ENCODE results near the gene UBAC1.

UBAC1 gene

DNA sequence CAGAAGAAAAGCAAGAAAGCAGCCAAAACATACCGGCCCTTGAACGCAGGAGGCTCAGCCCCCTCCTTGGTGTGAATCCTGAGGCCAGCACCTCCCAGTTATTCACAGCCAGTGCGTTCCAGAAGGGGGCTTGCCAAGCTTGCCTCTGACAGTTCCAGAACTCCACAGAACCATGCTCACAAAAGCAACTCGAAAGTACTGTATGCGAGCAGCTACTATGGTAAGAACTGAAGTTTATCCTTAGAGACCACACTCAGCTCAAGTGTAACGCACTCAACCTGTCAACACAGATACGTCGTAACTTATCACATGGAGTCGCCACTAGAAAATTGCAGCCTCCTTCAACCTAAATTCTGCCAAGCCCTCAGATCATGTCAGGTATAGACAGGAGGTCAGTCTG lies 1.4 kb downstream of the UBAC1 start:
- DNase-seq (ENCODE audit: low read depth): no peak
- TF ChIP-seq, protein P1, sequence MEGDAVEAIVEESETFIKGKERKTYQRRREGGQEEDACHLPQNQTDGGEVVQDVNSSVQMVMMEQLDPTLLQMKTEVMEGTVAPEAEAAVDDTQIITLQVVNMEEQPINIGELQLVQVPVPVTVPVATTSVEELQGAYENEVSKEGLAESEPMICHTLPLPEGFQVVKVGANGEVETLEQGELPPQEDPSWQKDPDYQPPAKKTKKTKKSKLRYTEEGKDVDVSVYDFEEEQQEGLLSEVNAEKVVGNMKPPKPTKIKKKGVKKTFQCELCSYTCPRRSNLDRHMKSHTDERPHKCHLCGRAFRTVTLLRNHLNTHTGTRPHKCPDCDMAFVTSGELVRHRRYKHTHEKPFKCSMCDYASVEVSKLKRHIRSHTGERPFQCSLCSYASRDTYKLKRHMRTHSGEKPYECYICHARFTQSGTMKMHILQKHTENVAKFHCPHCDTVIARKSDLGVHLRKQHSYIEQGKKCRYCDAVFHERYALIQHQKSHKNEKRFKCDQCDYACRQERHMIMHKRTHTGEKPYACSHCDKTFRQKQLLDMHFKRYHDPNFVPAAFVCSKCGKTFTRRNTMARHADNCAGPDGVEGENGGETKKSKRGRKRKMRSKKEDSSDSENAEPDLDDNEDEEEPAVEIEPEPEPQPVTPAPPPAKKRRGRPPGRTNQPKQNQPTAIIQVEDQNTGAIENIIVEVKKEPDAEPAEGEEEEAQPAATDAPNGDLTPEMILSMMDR (IDR thresholded peaks at IDR 0.05; ENCODE audit: low read depth, low read length, missing control alignments): no peak

DNA sequence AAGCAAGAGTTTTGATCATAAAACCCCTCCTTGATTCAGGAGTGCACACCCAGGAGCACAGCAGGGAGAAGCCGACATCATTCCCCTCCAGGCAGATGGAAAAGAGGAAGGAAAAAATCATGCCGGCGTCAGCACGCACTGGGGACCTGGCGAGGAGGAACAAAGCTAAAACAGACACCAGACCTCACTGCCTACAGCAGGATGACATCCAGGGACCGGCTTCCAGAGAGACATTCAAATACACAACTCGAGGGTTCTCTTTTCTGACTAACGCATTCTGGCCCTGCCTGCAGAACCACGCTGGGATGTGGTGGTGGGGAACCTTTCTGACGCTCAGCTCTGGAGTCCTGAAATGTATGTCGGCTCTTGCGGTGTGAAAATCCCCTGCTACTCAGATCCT lies 2.7 kb downstream of the UBAC1 start:
- TF ChIP-seq, protein P1 (IDR thresholded peaks at IDR 0.05; ENCODE audit: low read depth, low read length, missing control alignments): no peak
- no peak overlapping the region for H3K4me3 ChIP-seq (ENCODE audit: low read depth, low read length)
- DNase-seq (ENCODE audit: low read depth): no peak

More for the DNA sequence above, 1.4 kb downstream of the UBAC1 start:
- H3K4me3 ChIP-seq (ENCODE audit: low read depth, low read length): peak overlapping the region; percentile 92

DNA sequence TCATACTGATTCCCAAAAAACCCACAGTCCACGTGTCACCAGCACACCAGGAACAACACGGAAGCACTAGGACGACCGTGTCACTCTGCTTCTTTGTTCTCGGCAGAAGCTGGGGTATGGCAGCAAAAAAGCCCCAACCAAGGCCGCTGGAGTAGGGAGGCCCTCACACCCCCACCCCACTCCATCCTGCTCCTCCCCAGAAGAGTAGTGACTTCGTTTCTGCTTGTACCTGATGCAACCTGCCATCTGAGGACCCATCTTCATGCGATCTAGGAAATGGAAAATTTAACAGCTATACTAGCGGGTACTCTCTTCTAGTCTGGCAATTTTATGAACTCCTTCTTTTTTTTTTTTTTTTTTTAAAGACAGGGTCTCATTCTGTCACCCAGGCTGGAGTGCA lies 3.7 kb downstream of the UBAC1 start:
- TF ChIP-seq, protein P1 (IDR thresholded peaks at IDR 0.05; ENCODE audit: low read depth, low read length, missing control alignments): no peak
- DNase-seq (ENCODE audit: low read depth): no peak
- H3K4me3 ChIP-seq (ENCODE audit: low read depth, low read length): no peak overlapping the region

DNA sequence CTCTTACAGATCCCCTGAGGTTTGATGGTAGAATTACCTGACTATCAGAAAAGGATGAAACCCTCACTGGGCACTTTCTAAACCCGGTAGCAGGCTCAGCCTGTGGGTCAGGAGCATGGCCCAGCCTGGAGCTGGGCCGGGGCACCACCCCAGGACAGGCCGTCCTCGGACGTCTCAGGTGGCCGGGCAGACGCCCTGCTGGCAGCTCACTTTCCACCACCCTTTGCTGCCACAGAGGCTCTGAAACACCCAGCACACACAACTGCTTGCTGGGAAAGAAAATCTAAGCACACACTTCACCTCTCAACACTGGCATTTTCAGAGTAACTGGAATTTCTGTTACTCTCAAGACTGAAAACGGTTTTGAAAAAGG lies 4.4 kb downstream of the UBAC1 start:
- H3K4me3 ChIP-seq (ENCODE audit: low read depth, low read length): no peak overlapping the region
- TF ChIP-seq, protein P1 (IDR thresholded peaks at IDR 0.05; ENCODE audit: low read depth, low read length, missing control alignments): no peak
- DNase-seq (ENCODE audit: low read depth): no peak

DNA sequence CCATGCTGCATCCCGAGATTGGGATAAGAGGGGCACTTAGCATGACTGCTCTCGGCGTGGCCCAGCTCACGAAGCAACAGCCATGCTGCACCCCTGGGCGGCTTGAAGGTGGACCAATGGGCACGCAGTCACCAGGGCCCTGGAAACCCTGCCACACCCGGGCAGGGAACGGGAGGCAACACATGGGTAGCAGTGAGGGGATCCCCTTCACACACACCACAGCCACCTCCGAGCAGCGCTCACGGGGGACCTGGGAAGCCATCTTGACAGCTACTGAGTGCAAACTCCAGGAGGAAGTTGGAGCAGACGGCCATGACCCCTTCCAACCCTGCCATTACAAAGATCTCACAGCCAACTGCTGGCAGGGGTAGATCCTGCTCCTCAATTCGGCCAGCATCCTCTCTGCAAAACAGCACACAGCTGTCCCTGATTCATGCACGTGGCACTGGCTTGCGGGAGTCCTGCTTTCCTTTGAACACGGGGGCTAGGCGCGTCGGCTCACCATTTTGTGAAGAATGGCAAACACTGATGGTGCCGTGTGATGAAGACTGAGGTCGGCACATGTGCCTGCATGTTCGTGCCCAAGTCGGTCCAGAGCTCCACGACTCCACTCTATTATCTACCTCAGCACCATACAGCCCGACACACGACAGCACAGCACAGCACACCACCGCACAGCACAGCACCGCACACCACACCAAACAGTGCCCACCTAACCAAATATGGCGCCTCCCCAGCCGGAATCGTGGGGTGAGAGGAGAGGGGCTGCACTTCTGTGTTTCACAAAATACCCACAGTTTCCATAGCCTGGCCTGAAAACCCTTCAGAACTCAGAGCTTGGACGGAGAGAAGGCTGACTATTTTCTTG lies 5.0 kb downstream of the UBAC1 start:
- H3K4me3 ChIP-seq (ENCODE audit: low read depth, low read length): no peak overlapping the region
- TF ChIP-seq, protein P1 (IDR thresholded peaks at IDR 0.05; ENCODE audit: low read depth, low read length, missing control alignments): no peak
- no peak for DNase-seq (ENCODE audit: low read depth)

DNA sequence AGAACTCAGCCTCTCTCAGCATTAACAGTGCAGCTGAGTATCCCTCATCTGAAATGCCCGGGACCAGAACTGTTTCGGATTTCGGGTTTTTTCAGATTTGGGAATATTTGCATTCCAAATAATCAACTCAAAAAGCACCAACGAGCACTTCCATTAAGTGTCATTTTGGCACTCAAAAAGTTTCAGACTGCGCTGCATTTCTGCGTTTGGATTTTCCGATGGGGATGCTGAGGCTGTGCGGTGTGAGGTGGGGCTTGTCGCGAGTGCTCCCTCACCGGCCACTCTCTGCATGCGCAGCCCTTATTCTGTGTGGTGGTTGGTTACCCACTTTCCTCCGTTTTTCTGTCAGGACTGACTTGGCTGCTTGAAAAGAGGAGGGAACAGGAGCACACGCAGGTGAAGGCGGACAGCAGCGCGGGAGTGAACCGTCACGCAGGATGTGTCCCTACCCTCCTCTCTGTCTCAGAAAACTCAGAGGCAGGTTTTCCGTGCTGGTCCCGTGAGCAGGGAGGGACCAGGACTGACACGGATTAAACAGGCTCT lies 8.4 kb downstream of the UBAC1 start:
- no peak for DNase-seq (ENCODE audit: low read depth)
- TF ChIP-seq, protein P1 (IDR thresholded peaks at IDR 0.05; ENCODE audit: low read depth, low read length, missing control alignments): no peak
- no peak overlapping the region for H3K4me3 ChIP-seq (ENCODE audit: low read depth, low read length)

All from GM12864 (cell line).